Gastrocnemius medialis (tissue), 4 donors: Measurements from ENCODE around the gene SUSD4. TPM values are rescaled to one million over a fixed set of nuclear protein-coding genes. Genes with fewer than 3 reads are reported as not detected.

Experiments
- ATAC-seq, 2 donors: fragments of 150-250 bp; one replicate each; pipeline ENCODE4 v1.9.1; 2016
- DNase-seq, 2 donors: peaks; one replicate each; pipeline ENCODE4 v3.0.0-alpha.2; 2019
- H3K27ac ChIP-seq, 4 donors: fragments of 200-600 bp; sonication (generic); 1 replicate in 1 of 4; 2 replicates in 3 of 4; pipeline ENCODE4 v1.5.1; 2016 to 2018; ENCODE audit warnings: mild to moderate bottlenecking in 2 of 4, moderate library complexity in 1 of 4
- H3K27me3 ChIP-seq, 3 donors: fragments of 200-600 bp; sonication (generic) in 2 of 3; 1 replicate in 1 of 3; 2 replicates in 2 of 3; pipeline versions ENCODE4 v1.5.1 to v1.6.0; 2016 to 2019; ENCODE audit warnings: mild to moderate bottlenecking in 1 of 3, moderate library complexity in 1 of 3
- H3K36me3 ChIP-seq, 2 donors: fragments of 200-600 bp; sonication (generic) in 1 of 2; one replicate each; pipeline ENCODE4 v1.5.1; 2017 to 2018
- H3K4me1 ChIP-seq, 2 donors: fragments of 200-600 bp; sonication (generic) in 1 of 2; one replicate each; pipeline ENCODE4 v1.5.1; 2016 to 2017; ENCODE audit warnings: mild to moderate bottlenecking in 2 of 2
- H3K4me3 ChIP-seq, 4 donors: fragments of 200-600 bp; sonication (generic) in 3 of 4; 1 replicate in 1 of 4; 2 replicates in 3 of 4; pipeline ENCODE4 v1.5.1; 2016 to 2019; ENCODE audit warnings: mild to moderate bottlenecking in 2 of 4
- H3K9me3 ChIP-seq, 3 donors: fragments of 200-600 bp; sonication (generic) in 2 of 3; 1 replicate in 1 of 3; 2 replicates in 2 of 3; pipeline ENCODE4 v1.5.1; 2016 to 2019
- CTCF ChIP-seq, 5 experiments: fragments of 450-650 bp in 3 of 5; fragments of 200-600 bp in 2 of 5; sonication (generic) in 2 of 5; IDR thresholded peaks in 4 of 5; conservative IDR thresholded peaks in 1 of 5; 1 replicate in 4 of 5; 2 replicates in 1 of 5; pipeline ENCODE4 v1.5.1; 2016 to 2019; ENCODE audit warnings: antibody characterized with exemption in 5 of 5, mild to moderate bottlenecking in 3 of 5, moderate library complexity in 3 of 5
- POLR2A ChIP-seq, 2 donors: fragments of 450-650 bp; IDR thresholded peaks; one replicate each; pipeline ENCODE4 v1.6.1; 2017; ENCODE audit warnings: antibody characterized with exemption in 2 of 2, mild to moderate bottlenecking in 2 of 2, moderate library complexity in 2 of 2
- in situ Hi-C, 4 donors: fragments of 200-750 bp; cut with MboI; loops; one replicate each; pipeline versions ENCODE4 v1.15.0 to v1.8.0; 2017; ENCODE audit warnings: low sequenced_read_pairs in 4 of 4
- intact Hi-C: fragments of 100-400 bp; cut with DNase I; formaldehyde crosslinking; loops from one replicate; pipeline ENCODE4 v1.15.1; 2023; ENCODE audit warnings: low total_unique reads
- total RNA-seq, 4 donors: library from RNA; depleted of rRNA; stranded (reverse); fragments of >200 nt; gene quantifications; one replicate each; pipeline versions ENCODE4 v1.1.0 to v1.2.3, GENCODE V29; 2016

Gene SUSD4
- total RNA-seq, 4 donors from 2014 or later, result 1.2 to 4.0 (median 3.3) TPM; not detected in 1

DNA sequence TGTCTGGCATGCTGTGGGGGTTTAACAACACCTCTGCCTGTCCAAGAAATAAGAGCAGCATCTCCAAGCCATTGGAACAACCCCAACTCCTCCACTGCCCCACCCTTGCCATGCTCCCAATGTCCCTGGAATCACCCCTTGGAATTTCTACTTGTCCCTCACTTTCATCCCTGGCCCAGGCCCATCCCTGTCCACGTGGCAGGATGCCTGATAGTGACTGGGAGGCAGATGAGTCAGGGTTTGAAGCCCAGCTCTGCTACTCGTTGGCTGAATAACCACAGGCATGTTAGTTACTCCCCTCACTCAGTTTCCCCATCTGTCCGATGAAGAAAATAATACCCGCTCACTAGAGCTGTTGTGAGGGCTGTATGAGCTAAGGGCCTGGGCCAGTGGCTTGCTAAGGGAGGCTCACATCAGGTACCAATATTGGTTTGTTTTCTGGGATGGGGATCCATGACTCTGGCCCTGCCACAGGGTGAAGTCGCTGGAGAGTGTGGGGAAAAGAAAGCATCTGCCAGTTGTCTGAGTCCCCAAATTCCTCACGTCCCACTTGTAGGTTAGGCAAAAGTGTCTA, 121.5 kb downstream of the SUSD4 start:
- H3K27me3 ChIP-seq, result no peaks in the 10 kb centered on the region
- ATAC-seq (no peak), DNase-seq (no peak)
- H3K4me3 ChIP-seq, result no peak overlapping the region
- H3K36me3 ChIP-seq, result no peaks in the 10 kb centered on the region
- no peak overlapping the region for H3K27ac ChIP-seq
- no peaks in the 10 kb centered on the region for H3K4me1 ChIP-seq
- in situ Hi-C loops, result no loop called here
- TF ChIP-seq POLR2A (IDR thresholded peaks at IDR 0.05) (no peak), CTCF (IDR thresholded peaks at IDR 0.05 in 4 of 5, conservative IDR thresholded peaks at IDR 0.05 in 1 of 5) (no peak)
- intact Hi-C loops, result no loop called here
- H3K9me3 ChIP-seq, result no peaks in the 10 kb centered on the region

DNA sequence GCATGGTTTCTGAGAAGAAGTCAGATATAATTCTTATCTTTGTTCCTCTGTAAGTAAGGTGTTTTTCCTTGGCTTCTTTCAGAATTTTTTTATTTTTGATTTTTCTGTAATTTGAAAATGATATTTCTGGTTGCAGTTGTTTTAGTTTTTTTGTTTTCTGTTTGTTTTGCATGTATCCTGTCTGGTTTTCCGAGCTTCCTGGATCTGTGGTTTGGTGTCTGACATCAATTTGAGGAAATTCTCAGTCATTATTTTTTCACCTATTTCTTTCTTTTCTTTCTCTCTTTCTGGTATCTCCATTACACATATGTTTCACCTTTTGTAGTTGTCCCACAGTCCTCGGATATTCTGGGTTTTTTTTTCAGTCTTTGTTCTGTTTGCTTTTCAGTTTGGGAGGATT, 123.9 kb downstream of the SUSD4 start:
- H3K4me1 ChIP-seq, result no peaks in the 10 kb centered on the region
- DNase-seq, result no peak
- no peaks in the 10 kb centered on the region for H3K9me3 ChIP-seq

GRCh38 chr1:223235091-223235490, 128.9 kb downstream of the SUSD4 start:
- Histone ChIP-seq H3K9me3 (no peaks in the 10 kb centered on the region), H3K36me3 (no peaks in the 10 kb centered on the region), H3K27ac (no peak overlapping the region), H3K27me3 (no peaks in the 10 kb centered on the region), H3K4me3 (no peak overlapping the region), H3K4me1 (no peaks in the 10 kb centered on the region)
- TF ChIP-seq POLR2A (IDR thresholded peaks at IDR 0.05) (no peak), CTCF (IDR thresholded peaks at IDR 0.05 in 4 of 5, conservative IDR thresholded peaks at IDR 0.05 in 1 of 5) (no peak)
- ATAC-seq (no peak), DNase-seq (no peak)
- intact Hi-C loops, result no loop called here
- in situ Hi-C loops, result no loop called here

More for the DNA sequence above, 123.9 kb downstream of the SUSD4 start:
- intact Hi-C loops (no loop called here), in situ Hi-C loops (no loop called here)
- H3K27ac ChIP-seq, result no peak overlapping the region
- H3K36me3 ChIP-seq, result no peaks in the 10 kb centered on the region
- H3K4me3 ChIP-seq, result no peak overlapping the region
- TF ChIP-seq POLR2A (IDR thresholded peaks at IDR 0.05) (no peak), CTCF (IDR thresholded peaks at IDR 0.05 in 4 of 5, conservative IDR thresholded peaks at IDR 0.05 in 1 of 5) (no peak)
- no peaks in the 10 kb centered on the region for H3K27me3 ChIP-seq
- ATAC-seq, result no peak

- no peaks in the 10 kb centered on the region for H3K27me3 ChIP-seq
- in situ Hi-C loops, result no loop called here
Measured at GRCh38 chr1:223234534-223234933, 129.4 kb downstream of the SUSD4 start.

More at GRCh38 chr1:223234534-223234933, 129.4 kb downstream of the SUSD4 start:
- Histone ChIP-seq H3K4me3 (no peak overlapping the region), H3K9me3 (no peaks in the 10 kb centered on the region), H3K27ac (no peak overlapping the region), H3K4me1 (no peaks in the 10 kb centered on the region), H3K36me3 (no peaks in the 10 kb centered on the region)
- intact Hi-C loops, result no loop called here
- ATAC-seq (no peak), DNase-seq (no peak)
- no peak for TF ChIP-seq POLR2A (IDR thresholded peaks at IDR 0.05)
- TF ChIP-seq CTCF (IDR thresholded peaks at IDR 0.05 in 4 of 5, conservative IDR thresholded peaks at IDR 0.05 in 1 of 5), result no peak
